ENCODE results near the gene CARD10.

DNA sequence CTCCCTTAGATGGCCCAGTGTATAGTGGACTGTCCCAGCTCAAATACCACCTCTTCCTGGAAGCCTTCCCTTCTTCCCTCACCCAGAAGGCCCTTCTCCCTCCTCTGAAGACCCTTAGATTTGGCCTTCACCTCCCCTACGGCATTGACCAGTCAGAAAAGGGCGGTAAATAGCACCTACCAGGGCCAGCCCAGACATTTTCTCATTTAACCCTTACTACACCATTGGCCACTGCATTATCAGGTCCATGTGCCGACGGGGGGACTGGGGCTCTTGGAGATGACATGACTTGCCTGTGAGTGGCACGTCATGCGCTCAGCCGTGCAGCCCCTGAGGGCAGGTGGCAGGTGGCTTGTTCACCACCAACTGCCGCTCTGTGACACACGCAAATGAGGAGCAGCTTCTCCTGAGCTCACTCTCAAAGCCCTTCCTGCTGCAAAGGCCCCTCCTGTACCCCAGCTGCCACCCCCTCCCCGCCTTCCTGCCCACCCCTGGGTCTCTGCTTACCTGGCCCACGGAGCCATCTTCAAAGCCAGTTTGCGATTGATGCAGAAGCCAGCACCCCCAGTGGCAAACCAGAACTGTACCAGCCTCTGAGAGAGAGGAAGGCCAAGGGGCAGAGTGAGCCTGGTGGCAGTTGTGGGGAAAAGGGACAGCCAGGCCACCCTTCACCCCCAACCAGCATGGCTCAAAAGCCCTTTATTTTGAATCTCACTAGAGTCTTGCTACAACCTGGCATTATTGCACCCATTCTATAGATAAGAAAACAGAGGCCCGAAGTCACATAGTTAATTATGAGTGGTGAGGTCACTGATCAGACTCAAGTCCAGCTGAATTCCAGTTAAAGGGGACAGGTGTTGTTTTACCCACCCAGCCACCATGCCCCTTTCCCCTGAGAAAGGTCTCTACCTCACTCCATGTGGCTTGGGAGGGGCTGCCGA lies 42.6 kb downstream of the CARD10 start:
- TF ChIP-seq, protein P1, sequence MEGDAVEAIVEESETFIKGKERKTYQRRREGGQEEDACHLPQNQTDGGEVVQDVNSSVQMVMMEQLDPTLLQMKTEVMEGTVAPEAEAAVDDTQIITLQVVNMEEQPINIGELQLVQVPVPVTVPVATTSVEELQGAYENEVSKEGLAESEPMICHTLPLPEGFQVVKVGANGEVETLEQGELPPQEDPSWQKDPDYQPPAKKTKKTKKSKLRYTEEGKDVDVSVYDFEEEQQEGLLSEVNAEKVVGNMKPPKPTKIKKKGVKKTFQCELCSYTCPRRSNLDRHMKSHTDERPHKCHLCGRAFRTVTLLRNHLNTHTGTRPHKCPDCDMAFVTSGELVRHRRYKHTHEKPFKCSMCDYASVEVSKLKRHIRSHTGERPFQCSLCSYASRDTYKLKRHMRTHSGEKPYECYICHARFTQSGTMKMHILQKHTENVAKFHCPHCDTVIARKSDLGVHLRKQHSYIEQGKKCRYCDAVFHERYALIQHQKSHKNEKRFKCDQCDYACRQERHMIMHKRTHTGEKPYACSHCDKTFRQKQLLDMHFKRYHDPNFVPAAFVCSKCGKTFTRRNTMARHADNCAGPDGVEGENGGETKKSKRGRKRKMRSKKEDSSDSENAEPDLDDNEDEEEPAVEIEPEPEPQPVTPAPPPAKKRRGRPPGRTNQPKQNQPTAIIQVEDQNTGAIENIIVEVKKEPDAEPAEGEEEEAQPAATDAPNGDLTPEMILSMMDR (IDR thresholded peaks at IDR 0.05; ENCODE audit: low read depth, low read length), result no peak
- no peak for TF ChIP-seq EZH2phosphoT487 (IDR thresholded peaks at IDR 0.05; ENCODE audit: low read depth)
